NOMO-1 treated with dmso at 0.1 percent for 144 hours (cell line): ENCODE results near the gene NLK.

Experiments
- DNase-seq: peaks from one replicate; lab custom pipeline; 2025; ENCODE audit not compliant: unreplicated experiment; lab: John Stamatoyannopoulos, UW

Gene NLK

DNA sequence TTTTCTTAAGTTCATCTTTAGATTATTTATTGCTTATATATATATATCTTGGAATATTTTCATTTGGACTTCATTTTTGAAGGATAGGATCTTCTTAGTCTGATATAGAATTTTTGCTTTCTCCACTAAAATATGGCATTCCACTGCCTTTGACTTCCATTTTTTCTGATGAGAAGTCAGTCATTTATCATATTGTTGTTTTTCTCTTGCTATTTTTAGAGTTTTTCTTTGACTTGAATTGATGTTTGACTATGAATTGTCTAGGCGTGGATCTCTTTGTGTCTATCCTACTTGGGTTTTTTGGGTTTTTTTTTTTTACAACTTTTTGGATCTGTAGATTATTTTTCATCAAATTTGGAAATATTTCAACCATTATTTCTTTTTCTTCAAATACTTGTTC lies 67.7 kb downstream of the NLK start:
- no peak for DNase-seq

DNA sequence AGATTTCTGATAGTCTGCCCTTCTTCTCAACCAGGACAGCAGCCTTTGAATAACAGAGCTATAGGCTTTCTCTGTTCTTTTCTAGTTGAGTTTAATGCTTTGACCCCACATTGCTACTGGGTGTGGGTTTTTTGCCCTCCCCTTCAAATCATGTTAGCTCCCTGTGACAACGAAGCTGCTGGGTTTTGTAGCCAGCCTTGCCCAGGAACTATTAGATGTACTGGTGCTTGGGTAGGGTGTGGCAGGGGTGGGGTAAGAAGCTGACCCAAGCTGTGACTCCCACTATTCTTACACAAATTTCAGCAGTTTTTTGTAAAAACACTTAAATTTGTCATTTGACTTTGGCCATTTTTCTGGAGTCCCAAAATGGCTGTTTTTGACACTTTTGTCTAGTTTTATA lies 69.7 kb downstream of the NLK start:
- DNase-seq = no peak

GRCh38 chr17:28112606-28113005 lies 70.1 kb downstream of the NLK start:
- no peak for DNase-seq

- no peak for DNase-seq
Observed at GRCh38 chr17:28113269-28113668, 70.8 kb downstream of the NLK start.

DNA sequence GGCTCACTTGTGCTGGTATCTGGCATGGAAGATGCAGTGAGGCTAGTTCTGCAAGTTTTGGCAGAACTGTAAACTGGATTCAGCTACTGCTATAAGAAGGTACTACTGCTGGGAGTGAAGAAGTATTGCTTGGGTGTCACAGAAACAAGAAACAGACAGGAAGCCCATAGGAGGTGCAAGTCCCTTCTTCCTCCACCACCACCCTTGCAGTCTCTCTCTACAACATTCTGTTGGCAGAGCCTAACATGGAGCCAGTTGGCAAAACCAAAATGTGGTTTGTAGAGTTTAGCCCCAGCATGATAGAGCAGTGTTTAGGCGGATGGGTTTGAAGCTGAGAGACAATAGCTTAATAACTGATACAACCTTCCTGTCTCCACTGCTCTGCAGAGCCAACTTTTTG lies 72.6 kb downstream of the NLK start:
- DNase-seq = no peak

DNA sequence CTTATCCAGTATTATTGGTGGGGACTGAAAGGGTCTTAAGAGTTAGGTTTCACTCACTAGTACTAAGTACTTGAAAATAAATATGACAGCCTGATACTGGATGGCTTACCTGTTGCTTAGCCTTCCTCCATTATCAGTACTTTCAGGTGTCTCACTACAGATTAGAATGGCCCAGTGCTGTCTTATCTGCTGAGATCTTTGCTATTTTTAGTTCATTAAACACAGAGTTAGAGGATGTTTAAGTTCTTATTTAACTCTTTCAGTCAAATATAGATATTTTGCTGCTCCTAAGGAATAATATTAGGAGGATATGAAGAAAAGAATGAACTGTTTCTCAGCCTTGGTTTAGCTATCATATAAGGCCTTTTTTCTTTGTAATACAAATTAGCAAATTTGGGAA lies 74.8 kb downstream of the NLK start:
- DNase-seq = no peak

DNA sequence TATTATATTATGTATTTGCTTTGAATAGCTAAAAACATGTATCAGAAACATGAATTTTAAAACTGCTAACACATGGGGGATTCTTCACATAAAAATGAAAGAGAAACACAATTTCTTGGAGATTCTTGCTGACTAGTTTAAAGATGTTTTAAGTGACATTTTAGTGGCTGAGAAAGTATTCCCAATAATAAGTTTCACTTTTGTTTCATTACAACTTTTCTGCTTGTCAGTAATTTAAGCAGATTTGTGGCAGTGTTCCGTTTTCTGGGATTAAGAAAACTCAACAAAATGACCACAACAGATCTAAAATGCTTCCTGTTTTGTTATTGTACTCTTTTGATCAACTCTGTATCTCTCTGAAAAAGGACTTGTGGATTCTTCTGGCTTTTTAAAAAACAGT lies 75.9 kb downstream of the NLK start:
- peak; percentile 16 for DNase-seq

DNA sequence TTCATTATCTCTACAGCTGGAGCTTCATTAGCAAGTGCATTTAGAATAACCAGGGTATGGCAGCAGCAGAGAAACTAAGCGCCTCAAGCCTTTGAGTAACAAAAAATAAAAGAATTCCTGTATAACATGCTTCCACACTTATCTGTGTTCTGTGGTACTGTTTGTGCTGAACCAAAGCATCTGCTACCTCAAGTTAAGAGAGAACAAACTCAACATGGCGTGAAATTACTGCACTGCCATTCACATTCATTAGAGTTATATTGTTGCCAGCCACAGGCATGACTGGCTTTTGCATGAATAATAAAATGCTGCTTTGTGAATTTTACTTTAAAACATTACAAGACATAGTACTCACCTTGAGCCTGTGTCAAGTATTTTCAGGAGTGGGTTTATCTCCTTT lies 76.6 kb downstream of the NLK start:
- no peak for DNase-seq

DNA sequence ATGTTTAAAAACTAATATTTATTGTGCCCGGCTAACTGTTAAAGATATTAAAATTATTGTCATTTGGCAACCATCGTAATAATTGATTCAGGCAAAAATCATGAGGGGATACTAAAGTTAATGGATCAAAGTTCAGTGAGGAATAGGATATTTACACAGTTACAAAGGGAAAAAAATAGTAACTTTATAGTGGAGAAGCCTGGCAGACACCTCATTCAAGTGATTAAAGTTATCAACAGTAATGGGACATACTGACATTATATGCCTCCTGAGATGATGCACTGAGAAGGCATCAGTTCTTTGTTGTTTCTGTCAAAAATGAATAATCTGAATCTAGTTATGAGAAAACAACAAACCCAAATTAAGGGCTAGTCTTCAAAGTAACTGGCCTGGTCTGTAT lies 77.1 kb downstream of the NLK start:
- no peak for DNase-seq

GRCh38 chr17:28120766-28121165 lies 78.3 kb downstream of the NLK start:
- no peak for DNase-seq

GRCh38 chr17:28124962-28125361 lies 82.5 kb downstream of the NLK start:
- DNase-seq = no peak

- DNase-seq = peak; percentile 31
Observed at GRCh38 chr17:28125526-28126378, 83.3 kb downstream of the NLK start.

DNA sequence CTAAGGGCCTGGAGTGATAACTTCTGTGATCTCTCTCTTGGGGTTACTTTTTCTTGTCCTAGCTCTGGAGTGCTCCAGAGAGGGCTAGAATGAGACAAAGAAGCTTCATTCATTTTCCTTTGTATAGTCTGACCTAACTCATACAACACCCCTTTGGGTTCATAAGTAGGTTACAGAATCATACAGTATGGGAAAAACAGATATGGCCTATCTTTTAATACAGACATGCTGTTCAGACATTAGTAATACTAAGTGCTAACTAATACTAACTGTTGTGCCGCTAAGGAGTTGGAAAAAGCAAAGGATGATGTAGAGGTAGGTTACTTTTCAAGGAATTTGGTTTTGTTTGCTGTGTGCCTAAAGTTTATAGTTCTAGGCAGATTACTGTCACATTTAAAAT lies 84.7 kb downstream of the NLK start:
- DNase-seq = no peak

GRCh38 chr17:28128779-28129178 lies 86.3 kb downstream of the NLK start:
- DNase-seq = no peak

DNA sequence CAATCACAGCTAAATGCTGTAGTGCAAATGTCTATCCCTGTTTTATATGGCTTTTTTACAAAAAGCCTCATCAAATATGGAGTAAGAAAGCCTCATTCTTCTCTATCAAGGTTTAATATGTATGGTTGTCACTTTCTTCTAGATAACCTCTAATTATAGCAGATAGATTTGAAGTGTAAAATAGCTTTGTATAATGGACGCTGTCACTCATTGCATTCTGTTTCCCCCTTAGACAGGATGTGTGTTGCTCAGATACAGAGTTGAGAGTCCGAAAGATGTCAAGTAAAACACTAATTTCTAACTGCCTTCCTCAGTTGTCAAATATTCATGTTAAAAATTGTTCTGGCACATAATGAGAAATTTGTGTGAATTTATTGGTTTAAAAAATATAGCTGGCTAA lies 88.0 kb downstream of the NLK start:
- DNase-seq = no peak

DNA sequence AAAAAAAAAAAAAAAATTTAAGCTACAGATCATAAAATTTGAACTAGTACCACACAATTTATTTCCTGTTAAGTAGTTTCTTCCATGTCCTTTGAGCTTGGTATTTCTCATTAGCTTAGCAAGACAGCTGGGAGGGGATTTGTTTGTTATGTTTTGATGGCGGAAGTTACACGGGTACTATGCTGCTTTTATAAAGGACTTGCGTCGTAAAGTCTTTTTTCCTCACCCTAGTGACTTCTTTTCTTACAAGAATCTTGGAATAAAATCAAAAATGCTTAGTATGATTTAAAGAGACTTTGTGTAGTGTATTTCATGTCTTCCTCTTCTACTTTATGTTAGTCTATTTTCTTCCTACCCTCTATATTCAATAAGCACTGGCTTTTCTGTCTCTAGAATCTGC lies 89.1 kb downstream of the NLK start:
- DNase-seq = no peak

DNA sequence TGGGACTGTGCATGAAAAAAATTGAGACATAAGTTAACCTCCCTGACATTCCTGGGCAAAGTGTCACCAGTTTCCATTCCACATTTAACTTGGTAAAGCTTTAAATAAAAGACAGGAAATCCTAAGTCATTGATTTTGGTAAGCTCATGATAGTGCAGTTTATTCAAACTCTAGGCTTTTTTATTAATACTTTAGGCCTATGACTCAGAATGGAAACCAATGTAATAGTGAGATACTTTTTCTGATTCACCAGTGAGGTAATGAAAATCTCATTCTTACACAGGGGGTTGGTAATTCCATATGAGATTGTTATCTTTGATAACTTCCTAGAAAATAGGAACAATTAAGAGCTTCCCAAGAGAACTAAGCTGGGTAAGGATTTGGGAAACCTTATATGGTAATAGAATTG lies 91.1 kb downstream of the NLK start:
- no peak for DNase-seq

- no peak for DNase-seq
Observed at GRCh38 chr17:28136923-28137322, 94.4 kb downstream of the NLK start.

GRCh38 chr17:28139822-28140221 lies 97.3 kb downstream of the NLK start:
- no peak for DNase-seq

- DNase-seq = no peak
Observed at GRCh38 chr17:28141313-28141712, 98.8 kb downstream of the NLK start.

DNA sequence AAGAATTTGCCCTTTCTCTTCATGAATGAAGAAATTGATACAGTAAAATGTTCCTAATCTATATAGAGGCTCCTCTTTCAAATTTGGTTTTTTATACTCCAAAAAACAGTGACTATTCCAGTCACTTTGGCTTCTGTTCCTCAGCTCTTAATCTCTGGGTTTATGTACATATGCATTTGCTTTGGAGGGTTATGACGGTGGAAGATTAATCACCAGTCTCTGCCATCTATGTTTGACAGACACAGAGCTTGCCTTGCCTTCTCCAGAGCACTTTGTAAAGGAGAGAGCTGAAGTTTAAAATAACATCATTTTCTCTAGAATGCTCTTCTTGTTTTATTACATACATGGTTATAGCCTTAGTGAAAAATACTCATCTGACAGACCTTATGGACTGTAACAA lies 99.3 kb downstream of the NLK start:
- DNase-seq = no peak

GRCh38 chr17:28142305-28142704 lies 99.8 kb downstream of the NLK start:
- no peak for DNase-seq

DNA sequence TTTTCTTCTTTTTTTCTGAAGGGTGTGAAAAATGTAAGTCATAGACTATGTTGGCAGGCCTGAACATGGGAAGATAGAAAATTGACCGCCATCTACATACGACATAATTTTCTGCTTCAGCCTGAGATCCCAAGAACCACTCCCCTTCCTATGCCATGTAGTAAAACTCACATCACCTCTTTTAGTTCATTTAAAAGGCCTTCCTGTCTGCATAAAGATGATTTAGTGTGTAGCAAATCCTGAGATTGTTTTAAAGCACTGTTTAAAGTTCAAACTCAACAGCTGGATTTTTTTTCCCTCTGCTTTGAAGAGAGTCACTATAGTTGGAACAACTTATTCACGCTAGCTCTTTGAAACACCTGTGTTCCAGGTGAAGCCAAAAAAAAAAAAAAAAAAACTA lies 101.5 kb downstream of the NLK start:
- no peak for DNase-seq
